K562 (cell line): ENCODE data around the gene ATP6V1F. TPM values are rescaled to one million over a fixed set of nuclear protein-coding genes. Genes with fewer than 3 reads are reported as not detected.

Source experiments
- ATAC-seq: fragments of 200-7000 bp; cut with Tn5 transposase; 3 replicates; pipeline ENCODE4 v1.9.1; 2020; ENCODE audit warnings: moderate library complexity
- BruUV-seq: library from RNA; stranded (reverse); fragments of 400-500 nt; replicated peaks from 2 replicates; lab custom pipeline; 2021; lab: Mats Ljungman, UMichigan
- CTCF ChIA-PET: fragments of 300-600 bp; formaldehyde crosslinking; extraction: SDS; loops from one replicate; lab custom pipeline; 2021; ENCODE audit warnings: low intra/inter-chr PET ratio; lab: Yijun Ruan, JAX
- POLR2A ChIA-PET: fragments of 300-600, 350-650 bp; sonication (Branson Sonifier 250); formaldehyde crosslinking; extraction: SDS; loops from one replicate; lab custom pipeline; 2021; ENCODE audit warnings: antibody characterized with exemption, inconsistent platforms; lab: Yijun Ruan, JAX
- DNase-seq, 4 experiments: peaks; one replicate each; pipeline versions ENCODE4 v3.0.0 to v3.0.0-alpha.2; 2011 to 2018; ENCODE audit warnings: low spot score in 3 of 4, mixed read lengths in 3 of 4; ENCODE audit errors: extremely low read depth in 1 of 4
- FAIRE-seq: peaks from 2 replicates; lab custom pipeline; 2011; peaks lifted over from hg19 to GRCh38; lab: Jason Lieb, UNC
- H2AFZ ChIP-seq: 2 replicates; pipeline ENCODE4 v1.6.0; 2011; ENCODE audit warnings: low read depth, low read length, control low read depth, inconsistent platforms
- H3K27ac ChIP-seq: fragments of 200-600 bp; 3 replicates; pipeline ENCODE4 v1.8.0; 2011; ENCODE audit warnings: low read depth, mild to moderate bottlenecking, control low read depth, inconsistent platforms, low read length, moderate library complexity, mixed read lengths; ENCODE audit errors: extremely low read depth
- H3K27me3 ChIP-seq, 2 experiments: fragments of 300-600 bp in 1 of 2; 2 replicates in 1 of 2; 3 replicates in 1 of 2; pipeline versions ENCODE4 v1.6.0 to v1.8.0; 2011; ENCODE audit warnings: inconsistent platforms in 2 of 2, low read length in 2 of 2, mild to moderate bottlenecking in 1 of 2, mixed read lengths in 1 of 2, moderate library complexity in 1 of 2; ENCODE audit not compliant: control insufficient read depth in 2 of 2, insufficient read depth in 2 of 2
- H3K36me3 ChIP-seq: fragments of 300-600 bp; 3 replicates; pipeline ENCODE4 v1.8.0; 2011; ENCODE audit warnings: mild to moderate bottlenecking, low read length, inconsistent platforms; ENCODE audit not compliant: control insufficient read depth, insufficient read depth
- H3K4me1 ChIP-seq, 2 experiments: fragments of 200-600 bp in 1 of 2; replicated peaks in 1 of 2; 2 replicates in 1 of 2; 3 replicates in 1 of 2; pipeline versions ENCODE4 v1.5.1 to v1.8.0; 2011; ENCODE audit warnings: inconsistent platforms in 2 of 2, low read length in 2 of 2, mild to moderate bottlenecking in 1 of 2, mixed read lengths in 1 of 2, moderate library complexity in 1 of 2; ENCODE audit not compliant: control insufficient read depth in 2 of 2, insufficient read depth in 2 of 2
- H3K4me2 ChIP-seq: 2 replicates; pipeline ENCODE4 v1.6.1; 2011; ENCODE audit warnings: low read length, control low read depth, inconsistent platforms, mixed read lengths; ENCODE audit not compliant: insufficient read depth
- H3K4me3 ChIP-seq: fragments of 200-600 bp; sonication (generic), shearing (Covaris generic); 2 replicates; pipeline ENCODE4 v1.5.1; 2016; ENCODE audit warnings: control low read depth, inconsistent platforms
- H3K79me2 ChIP-seq: fragments of 200-600 bp; 3 replicates; pipeline ENCODE4 v1.8.0; 2011; ENCODE audit warnings: low read length, inconsistent platforms; ENCODE audit not compliant: control insufficient read depth, insufficient read depth
- H3K9ac ChIP-seq, 2 experiments: 2 replicates each; pipeline versions ENCODE4 v1.6.0 to v1.6.1; 2011; ENCODE audit warnings: low read depth in 2 of 2, low read length in 2 of 2, control low read depth in 1 of 2, inconsistent platforms in 1 of 2, mild to moderate bottlenecking in 1 of 2, mixed read lengths in 1 of 2; ENCODE audit not compliant: insufficient read depth in 1 of 2
- H3K9me1 ChIP-seq: one replicate; pipeline ENCODE4 v1.6.0; 2011; ENCODE audit warnings: inconsistent platforms, mild to moderate bottlenecking, low read length, moderate library complexity; ENCODE audit not compliant: control insufficient read depth, insufficient read depth
- H3K9me3 ChIP-seq: replicated peaks from 2 replicates; pipeline ENCODE4 v1.5.1; 2011; ENCODE audit warnings: low read depth, low read length, inconsistent platforms; ENCODE audit not compliant: control insufficient read depth, insufficient read depth
- H4K20me1 ChIP-seq: replicated peaks from 2 replicates; pipeline ENCODE4 v1.6.1; 2011; ENCODE audit warnings: low read length, inconsistent platforms, mixed read lengths; ENCODE audit not compliant: control insufficient read depth, insufficient read depth
- ELF1 ChIP-seq: fragments of 200-800 bp; sonication (Bioruptor generic); IDR thresholded peaks from 2 replicates; pipeline ENCODE4 v1.6.1; 2016; ENCODE audit warnings: missing genetic modification characterization, missing compliant biosample characterization
- ESRRB ChIP-seq: fragments of 250-450 bp; sonication (Bioruptor Pico); IDR thresholded peaks from 2 replicates; pipeline ENCODE4 v1.5.0; 2020; ENCODE audit warnings: mild to moderate bottlenecking, moderate library complexity, borderline replicate concordance
- ETS2 ChIP-seq: IDR thresholded peaks from 2 replicates; pipeline ENCODE4 v1.6.1; 2016; ENCODE audit warnings: borderline replicate concordance, missing genetic modification characterization, mild to moderate bottlenecking, moderate library complexity, missing compliant biosample characterization; ENCODE audit not compliant: poor library complexity, severe bottlenecking
- EZH2 ChIP-seq: IDR thresholded peaks from 2 replicates; pipeline ENCODE4 v1.6.1; 2012; ENCODE audit warnings: low read depth, mild to moderate bottlenecking, inconsistent platforms, low read length, borderline replicate concordance
- FOXA1 ChIP-seq: fragments of 450-650 bp; IDR thresholded peaks from 2 replicates; pipeline ENCODE4 v1.6.1; 2016; ENCODE audit warnings: mild to moderate bottlenecking, borderline replicate concordance
- HNRNPLL ChIP-seq: fragments of 200-400 bp; formaldehyde crosslinking; IDR thresholded peaks from 2 replicates; pipeline ENCODE4 v1.6.1; 2017; ENCODE audit warnings: low read length, low read depth, mild to moderate bottlenecking; ENCODE audit not compliant: poor library complexity, severe bottlenecking
- MTA2 ChIP-seq: fragments of 450-650 bp; IDR thresholded peaks from 2 replicates; pipeline ENCODE4 v1.6.1; 2016; ENCODE audit warnings: low read depth
- MYBL2 ChIP-seq, 2 experiments: fragments of 450-650 bp in 1 of 2; sonication (generic) in 1 of 2; formaldehyde crosslinking in 1 of 2; IDR thresholded peaks; 2 replicates each; pipeline versions ENCODE4 v1.6.1 to v1.8.1; 2017 to 2022; ENCODE audit warnings: borderline replicate concordance in 1 of 2, inconsistent platforms in 1 of 2, low read depth in 1 of 2, mild to moderate bottlenecking in 1 of 2, missing genetic modification reagents in 1 of 2, moderate library complexity in 1 of 2
- PHF20 ChIP-seq: fragments of 450-650 bp; IDR thresholded peaks from 2 replicates; pipeline ENCODE4 v1.6.1; 2018; ENCODE audit not compliant: partially characterized antibody
- RB1 ChIP-seq: fragments of 450-650 bp; IDR thresholded peaks from 2 replicates; pipeline ENCODE4 v1.6.1; 2017; ENCODE audit warnings: low read depth, mild to moderate bottlenecking
- RBM39 ChIP-seq: fragments of 200-400 bp; formaldehyde crosslinking; optimal IDR thresholded peaks from 2 replicates; pipeline ENCODE3; 2018; ENCODE audit warnings: low read depth, low read length
- SMARCA4 ChIP-seq: fragments of 450-650 bp; IDR thresholded peaks from 2 replicates; pipeline ENCODE4 v1.6.1; 2016
- SPI1 ChIP-seq: IDR thresholded peaks from 2 replicates; pipeline ENCODE4 v1.6.1; 2011; ENCODE audit warnings: low read depth, low read length, control low read depth, borderline replicate concordance
- STAT5B ChIP-seq: fragments of 250-450 bp; sonication (Bioruptor Pico); IDR thresholded peaks from 2 replicates; pipeline ENCODE4 v1.8.0; 2021; ENCODE audit warnings: mild to moderate bottlenecking, inconsistent platforms
- ZFP30 ChIP-seq: fragments of 250-450 bp; sonication (Bioruptor Pico); IDR thresholded peaks from 2 replicates; pipeline ENCODE4 v1.8.0; 2022; ENCODE audit warnings: moderate library complexity, mild to moderate bottlenecking, inconsistent platforms, borderline replicate concordance
- WGBS: fragments of 100-300 bp; shearing (Covaris generic); methylation state at CpG from one replicate; pipeline ENCODE4 v1.1.6; 2016; ENCODE audit warnings: low coverage, mixed read lengths; ENCODE audit not compliant: insufficient coverage; ENCODE audit errors: missing lambda C conversion rate; 5-methylcytosine and 5-hydroxymethylcytosine counted together
- in situ Hi-C: fragments of 300-500 bp; cut with MboI; formaldehyde crosslinking; loops from 4 replicates; pipeline ENCODE4 v1.15.0; 2018; ENCODE audit warnings: inconsistent platforms, mixed read lengths
- intact Hi-C: fragments of 100-400 bp; cut with micrococcal nuclease; formaldehyde crosslinking; loops from 2 replicates; pipeline ENCODE4 v1.14.2; 2022
- polyA plus RNA-seq, 8 experiments: library from polyadenylated mRNA; depleted of rRNA in 4 of 8; stranded (reverse) in 5 of 8; unstranded in 3 of 8; fragments of >200 nt; fragmentation: Nextera tagmentation in 2 of 8; fragmentation: Illumina TruSeq in 1 of 8; extraction: Ambion mirVana in 2 of 8; extraction: Trizol in 1 of 8; gene quantifications; 2 replicates each; pipeline versions ENCODE4 v1.2.1 to v1.2.3, GENCODE V29; 2011 to 2014; ENCODE audit warnings: inconsistent platforms in 1 of 8, missing spikeins in 1 of 8
- total RNA-seq, 7 experiments: library from RNA; depleted of rRNA in 6 of 7; stranded (reverse); fragments of >200 nt in 6 of 7; fragmentation: Illumina TruSeq in 2 of 7; extraction: Trizol in 2 of 7; gene quantifications; 2 replicates each; pipeline versions ENCODE4 v1.2.1 to v1.2.3, GENCODE V29; 2011 to 2021; ENCODE audit warnings: low replicate concordance in 1 of 7

The ATP6V1F gene
- total and polyA plus RNA-seq, 9 of the 15 experiments (the other 6 are each of a cell fraction or from before 2014, with no cell fraction given) = 206 to 1,123 (median 542) TPM

- WGBS = 1% methylated on average over 10 of the region's 11 CpGs
- Histone ChIP-seq H3K4me1 (peaks cover 0 to 35% of the 10 kb centered on the region in 2 experiments; a peak in 2 of 5 replicates), H4K20me1 (peaks cover 11% of the 10 kb centered on the region; the same call in 1 of the 2 replicates), H3K4me2 (no peak overlapping the region), H3K9me3 (no peaks in the 10 kb centered on the region; the same call in 1 of the 2 replicates), H3K4me3 (no peak overlapping the region), H2AFZ (no peak overlapping the region), H3K36me3 (no peaks in the 10 kb centered on the region), H3K9ac (no peak overlapping the region), H3K27ac (no peak overlapping the region), H3K9me1 (no peaks in the 10 kb centered on the region), H3K27me3 (peaks cover 61 to 79% of the 10 kb centered on the region in 2 experiments), H3K79me2 (no peaks in the 10 kb centered on the region)
- no peak for FAIRE-seq
- BruUV-seq = no TSS peak
- peak; percentile 16; the same call in 1 of the 3 replicates for ATAC-seq
- in situ Hi-C loops (loop anchor here (5.0 kb wide), 1 partner anchor 57 kb away; no protein-coding TSS in a partner anchor), intact Hi-C loops (no loop called here)
- DNase-seq = no peak
- POLR2A ChIA-PET = interaction anchor here (0.7 to 1.7 kb wide), 3 partner anchors 8 to 180 kb away, joined by 3 to 5 read pairs (median 3); partner anchors contain the start of gene CALU
- CTCF ChIA-PET = no interaction called here
- TF ChIP-seq ELF1 = no peak
- no peak for TF ChIP-seq RB1
- no peak for TF ChIP-seq ETS2 (tag)
- no peak for TF ChIP-seq HNRNPLL
- no peak for TF ChIP-seq ESRRB (CRISPR knock-in tag)
- no peak for TF ChIP-seq MYBL2 (IDR thresholded peaks at IDR 0.05; ENCODE audit: low read depth)
- TF ChIP-seq MYBL2 (CRISPR knock-in tag; IDR thresholded peaks at IDR 0.05; ENCODE audit: borderline replicate concordance) = no peak
- no peak for TF ChIP-seq FOXA1
- TF ChIP-seq SPI1 = 0 out of 2 replicates have a peak, but pooled peaks have one; percentile 15
- no peak for TF ChIP-seq ZFP30 (CRISPR knock-in tag)
- TF ChIP-seq SMARCA4 = no peak
- TF ChIP-seq MTA2 = no peak
- peak; percentile 38; the same call in 1 of the 2 replicates for TF ChIP-seq EZH2
- TF ChIP-seq PHF20 = no peak
- TF ChIP-seq STAT5B = no peak
- TF ChIP-seq RBM39 = no peak
These were observed 52.0 kb downstream of the ATP6V1F start for GRCh38 chr7:128914566-128915151.
